Neural crest cell (in vitro differentiated cells): ENCODE results near the gene GPD1L. TPM values are rescaled to one million over a fixed set of nuclear protein-coding genes. Genes with fewer than 3 reads are reported as not detected.
A peak's percentile ranks its signal among the peaks of the same experiment; 100 is the strongest.
"Not testable (repeated sequence)": the region's sequence is repeated elsewhere in the genome, so short reads cannot be mapped to it uniquely, and the experiment has no call there.

Experiments used
- DNase-seq: peaks from one replicate; pipeline ENCODE4 v3.0.0; 2021; ENCODE audit warnings: low read depth, mixed read lengths, low spot score
- H3K27ac Mint-ChIP-seq: one replicate; pipeline ENCODE4 v1.8.0; 2021; ENCODE audit warnings: mild to moderate bottlenecking, mixed read lengths; ENCODE audit not compliant: unreplicated experiment
- H3K27me3 Mint-ChIP-seq: 2 replicates; pipeline ENCODE4 v1.8.0; 2021; ENCODE audit warnings: low read depth, mild to moderate bottlenecking, mixed read lengths
- H3K36me3 Mint-ChIP-seq: 2 replicates; pipeline ENCODE4 v1.8.0; 2021; ENCODE audit warnings: low read depth, mild to moderate bottlenecking, mixed read lengths
- H3K4me1 Mint-ChIP-seq: 2 replicates; pipeline ENCODE4 v1.8.0; 2021; ENCODE audit warnings: mixed read lengths
- H3K4me3 Mint-ChIP-seq: one replicate; pipeline ENCODE4 v1.8.0; 2021; ENCODE audit warnings: mild to moderate bottlenecking, mixed read lengths
- H3K9me3 Mint-ChIP-seq: 2 replicates; pipeline ENCODE4 v1.8.0; 2021; ENCODE audit warnings: mixed read lengths
- CTCF ChIP-seq: fragments of 200-600 bp; sonication (generic); conservative IDR thresholded peaks from 2 replicates; pipeline ENCODE4 v1.5.0; 2021; ENCODE audit warnings: antibody characterized with exemption, mild to moderate bottlenecking
- long read RNA-seq: library from polyadenylated mRNA; unstranded; transcript quantifications from one replicate; pipeline ENCODE4 v2.0.0, GENCODE V29; 2020
- total RNA-seq: library from RNA; stranded (reverse); gene quantifications from 2 replicates; pipeline ENCODE4 v1.2.1, GENCODE V29; 2021

Gene GPD1L
- 6.0 and 7.7 TPM in 2 replicates for total RNA-seq
- long read RNA-seq, full-length matches to known transcripts = 5 of 11 reads
- long read RNA-seq, partial matches to known transcripts = 1 of 11 reads
- long read RNA-seq, other reads (novel, unspliced or antisense) = 5 of 11 reads

- H3K27ac Mint-ChIP-seq = no peak within 1 kb of the TSS
- no peak for TF ChIP-seq CTCF
- H3K4me1 Mint-ChIP-seq = peaks cover 13% of the 10 kb centered on the region
- peaks cover 12% of the 10 kb centered on the region for H3K36me3 Mint-ChIP-seq
- peak within 1 kb of the TSS; percentile 91 for H3K4me3 Mint-ChIP-seq
- peaks cover 24% of the 10 kb centered on the region for H3K27me3 Mint-ChIP-seq
- peaks cover 12% of the 10 kb centered on the region for H3K9me3 Mint-ChIP-seq
- peak; percentile 86 for DNase-seq
These were observed at the start of gene GPD1L for GRCh38 chr3:32106132-32106928. TSS of gene GPD1L (plus strand) at chr3:32106620. CDS start at chr3:32106712, 92 bp downstream.

- not testable (repeated sequence) for DNase-seq, H3K9me3 Mint-ChIP-seq, H3K4me1 Mint-ChIP-seq, H3K27ac Mint-ChIP-seq, H3K27me3 Mint-ChIP-seq, H3K36me3 Mint-ChIP-seq, H3K4me3 Mint-ChIP-seq
These were observed 48.0 kb upstream of the GPD1L start for GRCh38 chr3:32058465-32058864.

- Mint-ChIP-seq H3K27me3 (no peaks in the 10 kb centered on the region), H3K27ac (no peak overlapping the region), H3K4me3 (no peak overlapping the region), H3K9me3 (peaks cover 6% of the 10 kb centered on the region), H3K36me3 (no peaks in the 10 kb centered on the region), H3K4me1 (no peaks in the 10 kb centered on the region)
- TF ChIP-seq CTCF = no peak
- no peak for DNase-seq
These were observed 43.4 kb upstream of the GPD1L start for GRCh38 chr3:32062950-32063582.

- DNase-seq = no peak
- Mint-ChIP-seq H3K9me3 (peaks cover 5% of the 10 kb centered on the region), H3K36me3 (no peaks in the 10 kb centered on the region), H3K4me1 (no peaks in the 10 kb centered on the region), H3K27ac (no peak overlapping the region), H3K27me3 (no peaks in the 10 kb centered on the region), H3K4me3 (no peak overlapping the region)
- no peak for TF ChIP-seq CTCF
These were observed 39.7 kb upstream of the GPD1L start for GRCh38 chr3:32066686-32067085.

DNA sequence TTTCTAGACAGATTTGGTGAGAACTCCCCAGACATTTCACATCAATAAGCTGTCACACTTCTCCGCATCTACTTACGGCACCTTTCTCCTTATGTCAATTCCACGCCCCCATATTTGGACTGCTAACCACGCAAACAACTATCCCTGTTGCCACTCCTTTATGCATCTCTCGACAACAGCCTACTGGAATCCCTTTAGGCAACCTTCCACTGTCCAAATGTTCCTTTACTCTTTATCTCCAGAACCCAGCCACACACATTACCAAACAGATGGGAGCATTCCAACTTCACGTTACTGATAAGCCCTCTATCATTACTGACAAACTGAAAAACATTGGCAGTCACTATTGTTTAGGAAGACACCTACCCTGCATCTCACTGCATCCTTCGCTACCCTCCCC is 32.2 kb upstream of the GPD1L start:
- not testable (repeated sequence) for H3K4me3 Mint-ChIP-seq, DNase-seq, H3K36me3 Mint-ChIP-seq, H3K27ac Mint-ChIP-seq, H3K4me1 Mint-ChIP-seq, H3K27me3 Mint-ChIP-seq, H3K9me3 Mint-ChIP-seq

- Mint-ChIP-seq H3K4me3 (no peak overlapping the region), H3K4me1 (peaks cover 4% of the 10 kb centered on the region), H3K27me3 (no peaks in the 10 kb centered on the region), H3K36me3 (no peaks in the 10 kb centered on the region), H3K27ac (no peak overlapping the region), H3K9me3 (peaks cover 2% of the 10 kb centered on the region)
- no peak for TF ChIP-seq CTCF
- DNase-seq = no peak
These were observed 29.9 kb upstream of the GPD1L start for GRCh38 chr3:32076566-32076965.
